ENCODE results near the gene ARID2. TPM values are rescaled to one million over a fixed set of nuclear protein-coding genes. Genes with fewer than 3 reads are reported as not detected.

The ARID2 gene
- total and polyA plus RNA-seq, 2 of the 13 experiments (the other 11 are each of a cell fraction or from before 2014, with no cell fraction given) = 15.9 to 22.2 TPM

DNA sequence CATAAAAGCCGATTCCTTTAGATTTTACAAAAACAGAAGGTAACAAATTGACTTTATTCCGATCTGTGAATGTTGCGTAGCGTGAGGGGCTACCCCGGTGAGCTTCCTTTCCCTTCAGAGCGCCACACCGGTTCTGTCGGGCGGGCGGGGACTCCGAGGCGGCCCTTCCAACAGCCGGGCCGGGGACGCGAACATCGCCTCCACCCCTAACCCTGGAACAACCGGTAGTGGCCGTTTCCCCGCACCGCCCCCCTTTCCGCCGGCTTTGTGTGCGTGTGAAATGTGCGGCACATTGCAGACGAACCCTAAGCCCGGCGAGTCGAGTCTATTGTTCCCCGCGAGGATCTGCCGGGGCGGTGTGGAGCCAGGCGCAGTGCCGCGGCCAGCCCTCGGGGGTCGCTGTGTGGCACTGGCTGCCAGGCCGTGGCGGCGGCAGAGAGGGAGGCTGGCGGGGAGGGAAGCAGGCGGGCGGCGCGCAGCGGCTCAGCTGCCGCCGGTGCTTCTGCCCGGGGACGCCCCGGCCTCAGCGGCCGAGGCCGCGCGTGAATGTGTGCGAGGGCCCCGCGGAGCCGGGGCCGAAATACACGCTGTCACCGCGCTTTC is 775 bp upstream of the ARID2 start (continued):
- TF ChIP-seq, protein P1, sequence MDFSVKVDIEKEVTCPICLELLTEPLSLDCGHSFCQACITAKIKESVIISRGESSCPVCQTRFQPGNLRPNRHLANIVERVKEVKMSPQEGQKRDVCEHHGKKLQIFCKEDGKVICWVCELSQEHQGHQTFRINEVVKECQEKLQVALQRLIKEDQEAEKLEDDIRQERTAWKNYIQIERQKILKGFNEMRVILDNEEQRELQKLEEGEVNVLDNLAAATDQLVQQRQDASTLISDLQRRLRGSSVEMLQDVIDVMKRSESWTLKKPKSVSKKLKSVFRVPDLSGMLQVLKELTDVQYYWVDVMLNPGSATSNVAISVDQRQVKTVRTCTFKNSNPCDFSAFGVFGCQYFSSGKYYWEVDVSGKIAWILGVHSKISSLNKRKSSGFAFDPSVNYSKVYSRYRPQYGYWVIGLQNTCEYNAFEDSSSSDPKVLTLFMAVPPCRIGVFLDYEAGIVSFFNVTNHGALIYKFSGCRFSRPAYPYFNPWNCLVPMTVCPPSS (IDR thresholded peaks at IDR 0.05) = no peak
- peak; percentile 96; the same call in 1 of the 2 replicates for TF ChIP-seq ZNF713 (CRISPR knock-in tag; IDR thresholded peaks at IDR 0.05)
- no peak for TF ChIP-seq ZNF773 (CRISPR knock-in tag; IDR thresholded peaks at IDR 0.05; ENCODE audit: borderline replicate concordance)
- TF ChIP-seq FIP1L1 (IDR thresholded peaks at IDR 0.05; ENCODE audit: borderline replicate concordance, insufficient read depth, low read depth, low read length) = 0 out of 2 replicates have a peak, but pooled peaks have one; percentile 90
- TF ChIP-seq SOX5 (CRISPR knock-in tag; IDR thresholded peaks at IDR 0.05; ENCODE audit: borderline replicate concordance) = peak; percentile 97
- peak; percentile 69; the same call in 1 of the 2 replicates for TF ChIP-seq ZNF232 (CRISPR knock-in tag; IDR thresholded peaks at IDR 0.05; ENCODE audit: borderline replicate concordance)
- TF ChIP-seq, protein P2, sequence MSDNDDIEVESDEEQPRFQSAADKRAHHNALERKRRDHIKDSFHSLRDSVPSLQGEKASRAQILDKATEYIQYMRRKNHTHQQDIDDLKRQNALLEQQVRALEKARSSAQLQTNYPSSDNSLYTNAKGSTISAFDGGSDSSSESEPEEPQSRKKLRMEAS (IDR thresholded peaks at IDR 0.05) = peak; percentile 85
- TF ChIP-seq ZMYM2 (CRISPR knock-in tag; IDR thresholded peaks at IDR 0.05) = peak; percentile 90
- TF ChIP-seq RFXANK (CRISPR knock-in tag; IDR thresholded peaks at IDR 0.05) = no peak
- no peak for TF ChIP-seq ZNF761 (CRISPR knock-in tag; conservative IDR thresholded peaks at IDR 0.05)
- TF ChIP-seq HNRNPH1 (optimal IDR thresholded peaks at IDR 0.05; ENCODE audit: low read depth, low read length) = peak; percentile 89
- no peak for TF ChIP-seq ZNF839 (CRISPR knock-in tag; IDR thresholded peaks at IDR 0.05; ENCODE audit: borderline replicate concordance)
- no peak for TF ChIP-seq SMYD3 (CRISPR knock-in tag; IDR thresholded peaks at IDR 0.05)
- TF ChIP-seq ZNF776 (CRISPR knock-in tag; IDR thresholded peaks at IDR 0.05) = no peak
- TF ChIP-seq EZH2 (conservative IDR thresholded peaks at IDR 0.05; ENCODE audit: low read depth, low read length) = no peak
- no peak for TF ChIP-seq ZNF382 (CRISPR knock-in tag; IDR thresholded peaks at IDR 0.05; ENCODE audit: borderline replicate concordance)
- TF ChIP-seq SMAD3 (CRISPR knock-in tag; IDR thresholded peaks at IDR 0.05) = peak; percentile 62
- TF ChIP-seq PHF21A (CRISPR knock-in tag; IDR thresholded peaks at IDR 0.05) = peak; percentile 80
- TF ChIP-seq, protein P3, sequence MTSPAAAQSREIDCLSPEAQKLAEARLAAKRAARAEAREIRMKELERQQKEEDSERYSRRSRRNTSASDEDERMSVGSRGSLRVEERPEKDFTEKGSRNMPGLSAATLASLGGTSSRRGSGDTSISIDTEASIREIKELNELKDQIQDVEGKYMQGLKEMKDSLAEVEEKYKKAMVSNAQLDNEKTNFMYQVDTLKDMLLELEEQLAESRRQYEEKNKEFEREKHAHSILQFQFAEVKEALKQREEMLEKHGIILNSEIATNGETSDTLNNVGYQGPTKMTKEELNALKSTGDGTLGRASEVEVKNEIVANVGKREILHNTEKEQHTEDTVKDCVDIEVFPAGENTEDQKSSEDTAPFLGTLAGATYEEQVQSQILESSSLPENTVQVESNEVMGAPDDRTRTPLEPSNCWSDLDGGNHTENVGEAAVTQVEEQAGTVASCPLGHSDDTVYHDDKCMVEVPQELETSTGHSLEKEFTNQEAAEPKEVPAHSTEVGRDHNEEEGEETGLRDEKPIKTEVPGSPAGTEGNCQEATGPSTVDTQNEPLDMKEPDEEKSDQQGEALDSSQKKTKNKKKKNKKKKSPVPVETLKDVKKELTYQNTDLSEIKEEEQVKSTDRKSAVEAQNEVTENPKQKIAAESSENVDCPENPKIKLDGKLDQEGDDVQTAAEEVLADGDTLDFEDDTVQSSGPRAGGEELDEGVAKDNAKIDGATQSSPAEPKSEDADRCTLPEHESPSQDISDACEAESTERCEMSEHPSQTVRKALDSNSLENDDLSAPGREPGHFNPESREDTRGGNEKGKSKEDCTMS (CRISPR knock-in tag; conservative IDR thresholded peaks at IDR 0.05) = no peak
- no peak for TF ChIP-seq FOSL1 (CRISPR knock-in tag; IDR thresholded peaks at IDR 0.05; ENCODE audit: borderline replicate concordance)
- 0 out of 2 replicates have a peak, but pooled peaks have one; percentile 22 for TF ChIP-seq ZZZ3 (CRISPR knock-in tag; IDR thresholded peaks at IDR 0.05; ENCODE audit: borderline replicate concordance)
- peak; percentile 67 for TF ChIP-seq POLR2AphosphoS5 (IDR thresholded peaks at IDR 0.05; ENCODE audit: low read depth, low read length)
- peak; percentile 93 for TF ChIP-seq KMT2B (CRISPR knock-in tag; IDR thresholded peaks at IDR 0.05)
- TF ChIP-seq ZNF260 (CRISPR knock-in tag; IDR thresholded peaks at IDR 0.05; ENCODE audit: borderline replicate concordance, low read depth) = no peak
- TF ChIP-seq DR1 (CRISPR knock-in tag; IDR thresholded peaks at IDR 0.05) = peak; percentile 74; the same call in 1 of the 2 replicates
- no peak for TF ChIP-seq JUN (CRISPR knock-in tag; IDR thresholded peaks at IDR 0.05)
- TF ChIP-seq, protein P4, sequence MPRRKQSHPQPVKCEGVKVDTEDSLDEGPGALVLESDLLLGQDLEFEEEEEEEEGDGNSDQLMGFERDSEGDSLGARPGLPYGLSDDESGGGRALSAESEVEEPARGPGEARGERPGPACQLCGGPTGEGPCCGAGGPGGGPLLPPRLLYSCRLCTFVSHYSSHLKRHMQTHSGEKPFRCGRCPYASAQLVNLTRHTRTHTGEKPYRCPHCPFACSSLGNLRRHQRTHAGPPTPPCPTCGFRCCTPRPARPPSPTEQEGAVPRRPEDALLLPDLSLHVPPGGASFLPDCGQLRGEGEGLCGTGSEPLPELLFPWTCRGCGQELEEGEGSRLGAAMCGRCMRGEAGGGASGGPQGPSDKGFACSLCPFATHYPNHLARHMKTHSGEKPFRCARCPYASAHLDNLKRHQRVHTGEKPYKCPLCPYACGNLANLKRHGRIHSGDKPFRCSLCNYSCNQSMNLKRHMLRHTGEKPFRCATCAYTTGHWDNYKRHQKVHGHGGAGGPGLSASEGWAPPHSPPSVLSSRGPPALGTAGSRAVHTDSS (CRISPR knock-in tag; conservative IDR thresholded peaks at IDR 0.05) = no peak

Data from HepG2 (cell line).